Measurements from ENCODE around the gene RAMP3.

DNA sequence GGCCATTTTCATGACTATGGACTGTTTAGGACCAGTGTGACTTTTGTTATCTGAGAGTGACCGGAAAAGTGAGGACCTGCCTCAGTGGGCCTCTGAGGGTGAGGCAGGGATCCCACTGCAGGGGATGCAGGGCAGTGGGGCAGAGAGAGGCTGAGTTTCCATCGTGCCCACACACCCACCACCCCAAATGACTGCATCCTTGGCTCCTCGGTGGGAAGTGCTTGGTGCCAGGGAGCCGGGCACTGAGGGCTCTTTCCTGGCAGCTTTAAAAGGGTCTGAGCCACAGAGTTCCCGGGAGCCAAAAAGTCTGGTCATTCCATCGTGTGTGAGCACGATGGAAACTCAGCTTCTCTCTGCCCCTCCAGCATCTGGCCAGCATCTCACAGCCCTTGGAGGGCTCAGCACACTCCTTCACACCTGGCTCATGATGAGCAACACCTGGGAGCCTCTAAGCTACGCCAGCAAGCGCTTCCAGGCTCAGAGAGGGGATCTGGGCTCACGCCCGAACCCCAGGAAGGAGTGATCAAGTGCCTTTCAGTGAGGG lies 59.1 kb downstream of the RAMP3 start:
- TF ChIP-seq, protein P1, sequence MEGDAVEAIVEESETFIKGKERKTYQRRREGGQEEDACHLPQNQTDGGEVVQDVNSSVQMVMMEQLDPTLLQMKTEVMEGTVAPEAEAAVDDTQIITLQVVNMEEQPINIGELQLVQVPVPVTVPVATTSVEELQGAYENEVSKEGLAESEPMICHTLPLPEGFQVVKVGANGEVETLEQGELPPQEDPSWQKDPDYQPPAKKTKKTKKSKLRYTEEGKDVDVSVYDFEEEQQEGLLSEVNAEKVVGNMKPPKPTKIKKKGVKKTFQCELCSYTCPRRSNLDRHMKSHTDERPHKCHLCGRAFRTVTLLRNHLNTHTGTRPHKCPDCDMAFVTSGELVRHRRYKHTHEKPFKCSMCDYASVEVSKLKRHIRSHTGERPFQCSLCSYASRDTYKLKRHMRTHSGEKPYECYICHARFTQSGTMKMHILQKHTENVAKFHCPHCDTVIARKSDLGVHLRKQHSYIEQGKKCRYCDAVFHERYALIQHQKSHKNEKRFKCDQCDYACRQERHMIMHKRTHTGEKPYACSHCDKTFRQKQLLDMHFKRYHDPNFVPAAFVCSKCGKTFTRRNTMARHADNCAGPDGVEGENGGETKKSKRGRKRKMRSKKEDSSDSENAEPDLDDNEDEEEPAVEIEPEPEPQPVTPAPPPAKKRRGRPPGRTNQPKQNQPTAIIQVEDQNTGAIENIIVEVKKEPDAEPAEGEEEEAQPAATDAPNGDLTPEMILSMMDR (IDR thresholded peaks at IDR 0.05), result no peak
- no peak for TF ChIP-seq EZH2 (IDR thresholded peaks at IDR 0.05; ENCODE audit: borderline replicate concordance, insufficient read depth, low read depth, low read length, poor library complexity, severe bottlenecking)

Measured in B cell (primary cell).